Measurements from ENCODE around the gene UQCC3. TPM values are rescaled to one million over a fixed set of nuclear protein-coding genes. Genes with fewer than 3 reads are reported as not detected.
A peak's percentile ranks its signal among the peaks of the same experiment; 100 is the strongest.
"Not testable (repeated sequence)": the region's sequence is repeated elsewhere in the genome, so short reads cannot be mapped to it uniquely, and the experiment has no call there.

The UQCC3 gene
- total RNA-seq, 1 donor = 6.8 TPM

GRCh38 chr11:62687508-62688396 lies 16.3 kb downstream of the UQCC3 start:
- peak overlapping the region; percentile 84 for H3K4me3 ChIP-seq (ENCODE audit: low read depth, low read length)
- DNase-seq (ENCODE audit: low read depth) = no peak
- no peak for TF ChIP-seq CTCF (IDR thresholded peaks at IDR 0.05; ENCODE audit: insufficient read depth, low read length)

GRCh38 chr11:62688491-62688890 lies 17.0 kb downstream of the UQCC3 start:
- peak; percentile 39 for DNase-seq (ENCODE audit: low read depth)
- peak overlapping the region; percentile 84 for H3K4me3 ChIP-seq (ENCODE audit: low read depth, low read length)
- no peak for TF ChIP-seq CTCF (IDR thresholded peaks at IDR 0.05; ENCODE audit: insufficient read depth, low read length)

GRCh38 chr11:62689421-62690183 lies 18.1 kb downstream of the UQCC3 start, which contains the start of gene LRRN4CL:
Gene LRRN4CL, minus strand, starts transcription at chr11:62689530. Its CDS starts 1,022 bp downstream, at chr11:62688508.
- peak within 1 kb of the TSS; percentile 84 for H3K4me3 ChIP-seq (ENCODE audit: low read depth, low read length)
- peak; percentile 99 for DNase-seq (ENCODE audit: low read depth)
- no peak for TF ChIP-seq CTCF (IDR thresholded peaks at IDR 0.05; ENCODE audit: insufficient read depth, low read length)

GRCh38 chr11:62693624-62694023 lies 22.2 kb downstream of the UQCC3 start:
- not testable (repeated sequence) for H3K4me3 ChIP-seq (ENCODE audit: low read depth, low read length)

GRCh38 chr11:62694455-62695167 lies 23.1 kb downstream of the UQCC3 start:
- TF ChIP-seq CTCF (IDR thresholded peaks at IDR 0.05; ENCODE audit: insufficient read depth, low read length) = peak; percentile 85
- no peak overlapping the region for H3K4me3 ChIP-seq (ENCODE audit: low read depth, low read length)
- DNase-seq (ENCODE audit: low read depth) = peak; percentile 91

More at GRCh38 chr11:62693624-62694023, 22.2 kb downstream of the UQCC3 start:
- not testable (repeated sequence) for DNase-seq (ENCODE audit: low read depth)

- TF ChIP-seq CTCF (IDR thresholded peaks at IDR 0.05; ENCODE audit: insufficient read depth, low read length) = no peak
- no peak overlapping the region for H3K4me3 ChIP-seq (ENCODE audit: low read depth, low read length)
- no peak for DNase-seq (ENCODE audit: low read depth)
Observed at GRCh38 chr11:62702246-62702645, 30.8 kb downstream of the UQCC3 start.

GRCh38 chr11:62703921-62704320 lies 32.4 kb downstream of the UQCC3 start:
- H3K4me3 ChIP-seq (ENCODE audit: low read depth, low read length); DNase-seq (ENCODE audit: low read depth): not testable (repeated sequence)

Measured in fibroblast of the aortic adventitia (primary cell).